K562 (cell line): ENCODE data around the gene PROK1. TPM values are rescaled to one million over a fixed set of nuclear protein-coding genes. Genes with fewer than 3 reads are reported as not detected.
A peak's percentile ranks its signal among the peaks of the same experiment; 100 is the strongest.

Experiments
- ATAC-seq: fragments of 200-7000 bp; cut with Tn5 transposase; 3 replicates; pipeline ENCODE4 v1.9.1; 2020; ENCODE audit warnings: moderate library complexity
- BruUV-seq: library from RNA; stranded (reverse); fragments of 400-500 nt; replicated peaks from 2 replicates; lab custom pipeline; 2021; lab: Mats Ljungman, UMichigan
- CTCF ChIA-PET: fragments of 300-600 bp; formaldehyde crosslinking; extraction: SDS; loops from one replicate; lab custom pipeline; 2021; ENCODE audit warnings: low intra/inter-chr PET ratio; lab: Yijun Ruan, JAX
- POLR2A ChIA-PET: fragments of 300-600, 350-650 bp; sonication (Branson Sonifier 250); formaldehyde crosslinking; extraction: SDS; loops from one replicate; lab custom pipeline; 2021; ENCODE audit warnings: antibody characterized with exemption, inconsistent platforms; lab: Yijun Ruan, JAX
- DNase-seq, 4 experiments: peaks; one replicate each; pipeline versions ENCODE4 v3.0.0 to v3.0.0-alpha.2; 2011 to 2018; ENCODE audit warnings: low spot score in 3 of 4, mixed read lengths in 3 of 4; ENCODE audit errors: extremely low read depth in 1 of 4
- FAIRE-seq: peaks from 2 replicates; lab custom pipeline; 2011; peaks lifted over from hg19 to GRCh38; lab: Jason Lieb, UNC
- H2AFZ ChIP-seq: 2 replicates; pipeline ENCODE4 v1.6.0; 2011; ENCODE audit warnings: low read depth, low read length, control low read depth, inconsistent platforms
- H3K27ac ChIP-seq: fragments of 200-600 bp; 3 replicates; pipeline ENCODE4 v1.8.0; 2011; ENCODE audit warnings: low read depth, mild to moderate bottlenecking, control low read depth, inconsistent platforms, low read length, moderate library complexity, mixed read lengths; ENCODE audit errors: extremely low read depth
- H3K27me3 ChIP-seq, 2 experiments: fragments of 300-600 bp in 1 of 2; 2 replicates in 1 of 2; 3 replicates in 1 of 2; pipeline versions ENCODE4 v1.6.0 to v1.8.0; 2011; ENCODE audit warnings: inconsistent platforms in 2 of 2, low read length in 2 of 2, mild to moderate bottlenecking in 1 of 2, mixed read lengths in 1 of 2, moderate library complexity in 1 of 2; ENCODE audit not compliant: control insufficient read depth in 2 of 2, insufficient read depth in 2 of 2
- H3K36me3 ChIP-seq: fragments of 300-600 bp; 3 replicates; pipeline ENCODE4 v1.8.0; 2011; ENCODE audit warnings: mild to moderate bottlenecking, low read length, inconsistent platforms; ENCODE audit not compliant: control insufficient read depth, insufficient read depth
- H3K4me1 ChIP-seq, 2 experiments: fragments of 200-600 bp in 1 of 2; replicated peaks in 1 of 2; 2 replicates in 1 of 2; 3 replicates in 1 of 2; pipeline versions ENCODE4 v1.5.1 to v1.8.0; 2011; ENCODE audit warnings: inconsistent platforms in 2 of 2, low read length in 2 of 2, mild to moderate bottlenecking in 1 of 2, mixed read lengths in 1 of 2, moderate library complexity in 1 of 2; ENCODE audit not compliant: control insufficient read depth in 2 of 2, insufficient read depth in 2 of 2
- H3K4me2 ChIP-seq: 2 replicates; pipeline ENCODE4 v1.6.1; 2011; ENCODE audit warnings: low read length, control low read depth, inconsistent platforms, mixed read lengths; ENCODE audit not compliant: insufficient read depth
- H3K4me3 ChIP-seq: fragments of 200-600 bp; sonication (generic), shearing (Covaris generic); 2 replicates; pipeline ENCODE4 v1.5.1; 2016; ENCODE audit warnings: control low read depth, inconsistent platforms
- H3K79me2 ChIP-seq: fragments of 200-600 bp; 3 replicates; pipeline ENCODE4 v1.8.0; 2011; ENCODE audit warnings: low read length, inconsistent platforms; ENCODE audit not compliant: control insufficient read depth, insufficient read depth
- H3K9ac ChIP-seq, 2 experiments: 2 replicates each; pipeline versions ENCODE4 v1.6.0 to v1.6.1; 2011; ENCODE audit warnings: low read depth in 2 of 2, low read length in 2 of 2, control low read depth in 1 of 2, inconsistent platforms in 1 of 2, mild to moderate bottlenecking in 1 of 2, mixed read lengths in 1 of 2; ENCODE audit not compliant: insufficient read depth in 1 of 2
- H3K9me1 ChIP-seq: one replicate; pipeline ENCODE4 v1.6.0; 2011; ENCODE audit warnings: inconsistent platforms, mild to moderate bottlenecking, low read length, moderate library complexity; ENCODE audit not compliant: control insufficient read depth, insufficient read depth
- H3K9me3 ChIP-seq: replicated peaks from 2 replicates; pipeline ENCODE4 v1.5.1; 2011; ENCODE audit warnings: low read depth, low read length, inconsistent platforms; ENCODE audit not compliant: control insufficient read depth, insufficient read depth
- H4K20me1 ChIP-seq: replicated peaks from 2 replicates; pipeline ENCODE4 v1.6.1; 2011; ENCODE audit warnings: low read length, inconsistent platforms, mixed read lengths; ENCODE audit not compliant: control insufficient read depth, insufficient read depth
- ARID2 ChIP-seq: fragments of 450-650 bp; IDR thresholded peaks from 2 replicates; pipeline ENCODE4 v1.6.1; 2017; ENCODE audit warnings: antibody characterized with exemption, mild to moderate bottlenecking
- CBFA2T3 ChIP-seq: fragments of 450-650 bp; IDR thresholded peaks from 2 replicates; pipeline ENCODE4 v1.6.1; 2017
- CC2D1A ChIP-seq: fragments of 450-650 bp; IDR thresholded peaks from 2 replicates; pipeline ENCODE4 v1.6.1; 2017; ENCODE audit warnings: mild to moderate bottlenecking
- CHD2 ChIP-seq: IDR thresholded peaks from 2 replicates; pipeline ENCODE4 v1.6.1; 2011; ENCODE audit warnings: low read depth, low read length
- DACH1 ChIP-seq: fragments of 450-650 bp; IDR thresholded peaks from 2 replicates; pipeline ENCODE4 v1.6.1; 2018; ENCODE audit not compliant: partially characterized antibody
- FOXA3 ChIP-seq, 2 experiments: fragments of 450-650 bp in 1 of 2; sonication (generic) in 1 of 2; formaldehyde crosslinking; IDR thresholded peaks in 1 of 2; conservative IDR thresholded peaks in 1 of 2; 2 replicates each; pipeline versions ENCODE4 v1.4.0 to v1.8.0; 2020 to 2022; ENCODE audit warnings: mild to moderate bottlenecking in 2 of 2, missing genetic modification reagents in 1 of 2
- MAZ ChIP-seq, 2 experiments: fragments of 450-650 bp in 1 of 2; sonication (generic) in 1 of 2; formaldehyde crosslinking; IDR thresholded peaks in 1 of 2; conservative IDR thresholded peaks in 1 of 2; 2 replicates each; pipeline versions ENCODE4 v1.4.0 to v1.5.0; 2020; ENCODE audit warnings: mild to moderate bottlenecking in 1 of 2, missing genetic modification reagents in 1 of 2
- MTA1 ChIP-seq: fragments of 450-650 bp; IDR thresholded peaks from 2 replicates; pipeline ENCODE4 v1.6.1; 2017; ENCODE audit warnings: borderline replicate concordance
- RAD21 ChIP-seq, 2 experiments: fragments of 250-450 bp in 1 of 2; fragments of 450-650 bp in 1 of 2; sonication (Bioruptor Pico) in 1 of 2; formaldehyde crosslinking in 1 of 2; IDR thresholded peaks in 1 of 2; conservative IDR thresholded peaks in 1 of 2; 2 replicates each; pipeline versions ENCODE4 v1.4.0 to v1.8.0; 2020 to 2022; ENCODE audit warnings: mild to moderate bottlenecking in 2 of 2, moderate library complexity in 1 of 2
- RB1 ChIP-seq: fragments of 450-650 bp; IDR thresholded peaks from 2 replicates; pipeline ENCODE4 v1.6.1; 2017; ENCODE audit warnings: low read depth, mild to moderate bottlenecking
- STAG1 ChIP-seq: sonication (generic); formaldehyde crosslinking; IDR thresholded peaks from 2 replicates; pipeline ENCODE4 v1.5.0; 2020; ENCODE audit warnings: missing genetic modification reagents, borderline replicate concordance
- TEAD4 ChIP-seq, 2 experiments: sonication (generic) in 1 of 2; formaldehyde crosslinking in 1 of 2; IDR thresholded peaks; 2 replicates each; pipeline versions ENCODE4 v1.6.1 to v1.8.0; 2012 to 2022; ENCODE audit warnings: borderline replicate concordance in 1 of 2, inconsistent platforms in 1 of 2, low read length in 1 of 2, mild to moderate bottlenecking in 1 of 2, missing genetic modification reagents in 1 of 2
- TOE1 ChIP-seq, 2 experiments: fragments of 450-650 bp in 1 of 2; sonication (generic) in 1 of 2; formaldehyde crosslinking in 1 of 2; IDR thresholded peaks; 2 replicates each; pipeline versions ENCODE4 v1.7.1 to v1.8.0; 2016 to 2022; ENCODE audit warnings: borderline replicate concordance in 2 of 2, mild to moderate bottlenecking in 2 of 2, antibody characterized with exemption in 1 of 2, inconsistent platforms in 1 of 2, low read depth in 1 of 2, missing genetic modification reagents in 1 of 2, moderate library complexity in 1 of 2
- WGBS: fragments of 100-300 bp; shearing (Covaris generic); methylation state at CpG from one replicate; pipeline ENCODE4 v1.1.6; 2016; ENCODE audit warnings: low coverage, mixed read lengths; ENCODE audit not compliant: insufficient coverage; ENCODE audit errors: missing lambda C conversion rate; 5-methylcytosine and 5-hydroxymethylcytosine counted together
- in situ Hi-C: fragments of 300-500 bp; cut with MboI; formaldehyde crosslinking; loops from 4 replicates; pipeline ENCODE4 v1.15.0; 2018; ENCODE audit warnings: inconsistent platforms, mixed read lengths
- intact Hi-C: fragments of 100-400 bp; cut with micrococcal nuclease; formaldehyde crosslinking; loops from 2 replicates; pipeline ENCODE4 v1.14.2; 2022
- polyA plus RNA-seq, 8 experiments: library from polyadenylated mRNA; depleted of rRNA in 4 of 8; stranded (reverse) in 5 of 8; unstranded in 3 of 8; fragments of >200 nt; fragmentation: Nextera tagmentation in 2 of 8; fragmentation: Illumina TruSeq in 1 of 8; extraction: Ambion mirVana in 2 of 8; extraction: Trizol in 1 of 8; gene quantifications; 2 replicates each; pipeline versions ENCODE4 v1.2.1 to v1.2.3, GENCODE V29; 2011 to 2014; ENCODE audit warnings: inconsistent platforms in 1 of 8, missing spikeins in 1 of 8
- total RNA-seq, 7 experiments: library from RNA; depleted of rRNA in 6 of 7; stranded (reverse); fragments of >200 nt in 6 of 7; fragmentation: Illumina TruSeq in 2 of 7; extraction: Trizol in 2 of 7; gene quantifications; 2 replicates each; pipeline versions ENCODE4 v1.2.1 to v1.2.3, GENCODE V29; 2011 to 2021; ENCODE audit warnings: low replicate concordance in 1 of 7
- TF ChIP-seq, protein P1 (sequence below): sonication (generic); formaldehyde crosslinking; IDR thresholded peaks from 2 replicates; pipeline ENCODE4 v1.9.0; 2022; ENCODE audit warnings: mild to moderate bottlenecking, missing genetic modification reagents
- TF ChIP-seq, protein P2 (sequence below): fragments of 450-650 bp; formaldehyde crosslinking; IDR thresholded peaks from 2 replicates; pipeline ENCODE4 v1.4.0; 2022; ENCODE audit warnings: mild to moderate bottlenecking, moderate library complexity
- TF ChIP-seq, protein P3 (sequence below): fragments of 200-800 bp; sonication (Bioruptor generic); IDR thresholded peaks from 2 replicates; pipeline ENCODE4 v1.6.1; 2017; ENCODE audit warnings: missing genetic modification characterization, missing compliant biosample characterization

The PROK1 gene
- total and polyA plus RNA-seq, 9 of the 15 experiments (the other 6 are each of a cell fraction or from before 2014, with no cell fraction given): 0.15 TPM; not detected in 8

DNA sequence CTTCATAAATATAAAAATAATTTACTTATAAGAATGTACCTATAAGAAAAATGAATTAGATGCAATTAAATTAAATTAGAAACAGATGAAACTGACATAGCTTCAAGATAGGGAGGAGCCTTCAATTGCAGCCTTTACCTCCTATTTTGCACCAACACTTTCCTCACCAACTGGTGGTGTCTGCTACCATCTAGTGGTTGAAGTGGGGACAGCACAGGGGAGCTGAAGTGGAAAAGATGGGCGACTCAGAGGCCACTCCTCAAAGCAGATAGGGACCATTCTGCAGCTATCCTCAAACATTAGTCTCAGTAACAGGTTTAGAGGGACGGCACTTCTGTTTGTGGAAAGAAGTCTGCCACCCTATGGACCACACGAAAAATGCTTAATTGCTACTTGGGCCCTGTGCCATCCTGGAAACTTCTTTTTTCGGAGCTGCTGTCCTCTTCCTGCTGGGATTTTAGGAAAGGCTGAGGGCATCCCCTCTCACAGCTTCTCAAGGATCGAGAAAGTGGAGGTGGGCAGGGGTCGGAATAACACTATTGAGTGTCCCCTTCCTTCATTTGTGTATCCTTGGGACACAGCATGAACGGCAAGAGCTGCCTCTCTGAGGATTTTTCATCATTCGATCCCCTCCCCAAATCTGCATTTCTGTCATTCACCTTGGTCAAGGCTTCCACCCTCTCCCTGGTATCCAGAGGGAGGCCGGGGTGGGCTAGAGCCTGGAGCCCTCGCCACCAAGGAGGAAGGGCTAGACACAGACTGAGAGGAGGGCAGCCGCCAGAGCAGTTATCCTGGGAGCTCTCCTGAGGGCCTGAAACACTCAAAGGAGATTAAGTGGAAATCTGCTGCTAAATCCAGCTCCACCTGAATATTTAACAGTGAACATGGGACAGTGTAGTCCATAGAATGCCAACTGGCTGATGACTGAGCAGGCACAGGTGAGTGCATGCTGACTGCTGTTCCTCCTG lies 9.6 kb downstream of the PROK1 start:
- no peaks in the 10 kb centered on the region for H3K9me3 ChIP-seq
- no peak overlapping the region for H3K4me3 ChIP-seq
- no peaks in the 10 kb centered on the region for H3K79me2 ChIP-seq
- no peaks in the 10 kb centered on the region for H3K9me1 ChIP-seq
- POLR2A ChIA-PET: interaction anchor here (0.6 to 1.8 kb wide), 19 partner anchors 18 to 406 kb away, joined by 3 to 11 read pairs (median 3); partner anchors contain the start of gene RBM15
- H3K9ac ChIP-seq: no peak overlapping the region
- no peak overlapping the region for H2AFZ ChIP-seq
- 0 out of 2 replicates have a peak, but pooled peaks cover 6% of the 10 kb centered on the region for H4K20me1 ChIP-seq
- H3K27me3 ChIP-seq: peaks cover 0 to 19% of the 10 kb centered on the region in 2 experiments; a peak in 3 of 5 replicates
- no peaks in the 10 kb centered on the region for H3K36me3 ChIP-seq
- BruUV-seq: no TSS peak
- intact Hi-C loops (loop anchor here (1.0 to 10.0 kb wide), 6 partner anchors 36 to 684 kb away; no protein-coding TSS in a partner anchor), in situ Hi-C loops (no loop called here)
- no peak overlapping the region for H3K4me2 ChIP-seq
- CTCF ChIA-PET: interaction anchor here (0.6 to 3.8 kb wide), 13 partner anchors 34 to 780 kb away, joined by 3 to 58 read pairs (median 4); no protein-coding TSS in a partner anchor
- FAIRE-seq (peak; percentile 97), ATAC-seq (peak; percentile 93), DNase-seq (peak; percentile 83 to 89 (median 88))
- H3K4me1 ChIP-seq: peaks cover under 1 to 2% of the 10 kb centered on the region in 2 experiments; a peak in 3 of 5 replicates
- no peak overlapping the region for H3K27ac ChIP-seq
- 16% methylated on average over 11 of the region's 11 CpGs for WGBS
- TF ChIP-seq STAG1 (CRISPR knock-in tag): peak; percentile 93
- peak; percentile 88 for TF ChIP-seq ARID2
- 0 out of 4 replicates have a peak, but pooled peaks of 1 of the 2 experiments have one; percentile 40 for TF ChIP-seq FOXA3 (CRISPR knock-in tag; conservative IDR thresholded peaks at IDR 0.05 in 1 of 2, IDR thresholded peaks at IDR 0.05 in 1 of 2)
- TF ChIP-seq, protein P1, sequence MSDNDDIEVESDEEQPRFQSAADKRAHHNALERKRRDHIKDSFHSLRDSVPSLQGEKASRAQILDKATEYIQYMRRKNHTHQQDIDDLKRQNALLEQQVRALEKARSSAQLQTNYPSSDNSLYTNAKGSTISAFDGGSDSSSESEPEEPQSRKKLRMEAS: peak; percentile 27; the same call in 1 of the 2 replicates
- TF ChIP-seq, protein P2, sequence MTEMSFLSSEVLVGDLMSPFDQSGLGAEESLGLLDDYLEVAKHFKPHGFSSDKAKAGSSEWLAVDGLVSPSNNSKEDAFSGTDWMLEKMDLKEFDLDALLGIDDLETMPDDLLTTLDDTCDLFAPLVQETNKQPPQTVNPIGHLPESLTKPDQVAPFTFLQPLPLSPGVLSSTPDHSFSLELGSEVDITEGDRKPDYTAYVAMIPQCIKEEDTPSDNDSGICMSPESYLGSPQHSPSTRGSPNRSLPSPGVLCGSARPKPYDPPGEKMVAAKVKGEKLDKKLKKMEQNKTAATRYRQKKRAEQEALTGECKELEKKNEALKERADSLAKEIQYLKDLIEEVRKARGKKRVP (CRISPR knock-in tag): no peak
- TF ChIP-seq TOE1 (IDR thresholded peaks at IDR 0.05; ENCODE audit: borderline replicate concordance): no peak
- no peak for TF ChIP-seq TOE1 (CRISPR knock-in tag; IDR thresholded peaks at IDR 0.05; ENCODE audit: borderline replicate concordance, low read depth)
- no peak for TF ChIP-seq CBFA2T3
- TF ChIP-seq CC2D1A: peak; percentile 64; the same call in 1 of the 2 replicates
- TF ChIP-seq, protein P3, sequence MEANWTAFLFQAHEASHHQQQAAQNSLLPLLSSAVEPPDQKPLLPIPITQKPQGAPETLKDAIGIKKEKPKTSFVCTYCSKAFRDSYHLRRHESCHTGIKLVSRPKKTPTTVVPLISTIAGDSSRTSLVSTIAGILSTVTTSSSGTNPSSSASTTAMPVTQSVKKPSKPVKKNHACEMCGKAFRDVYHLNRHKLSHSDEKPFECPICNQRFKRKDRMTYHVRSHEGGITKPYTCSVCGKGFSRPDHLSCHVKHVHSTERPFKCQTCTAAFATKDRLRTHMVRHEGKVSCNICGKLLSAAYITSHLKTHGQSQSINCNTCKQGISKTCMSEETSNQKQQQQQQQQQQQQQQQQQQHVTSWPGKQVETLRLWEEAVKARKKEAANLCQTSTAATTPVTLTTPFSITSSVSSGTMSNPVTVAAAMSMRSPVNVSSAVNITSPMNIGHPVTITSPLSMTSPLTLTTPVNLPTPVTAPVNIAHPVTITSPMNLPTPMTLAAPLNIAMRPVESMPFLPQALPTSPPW (CRISPR knock-in tag): 0 out of 2 replicates have a peak, but pooled peaks have one; percentile 38
- 0 out of 2 replicates have a peak, but pooled peaks have one; percentile 10 for TF ChIP-seq TEAD4 (IDR thresholded peaks at IDR 0.05; ENCODE audit: low read length)
- TF ChIP-seq TEAD4 (CRISPR knock-in tag; IDR thresholded peaks at IDR 0.05; ENCODE audit: borderline replicate concordance): no peak
- peak; percentile 99 for TF ChIP-seq RAD21 (CRISPR knock-in tag; conservative IDR thresholded peaks at IDR 0.05 in 1 of 2, IDR thresholded peaks at IDR 0.05 in 1 of 2)
- TF ChIP-seq DACH1: no peak
- no peak for TF ChIP-seq CHD2
- peak; percentile 50; the same call in 1 of the 2 replicates for TF ChIP-seq RB1
- TF ChIP-seq MAZ (CRISPR knock-in tag; conservative IDR thresholded peaks at IDR 0.05 in 1 of 2, IDR thresholded peaks at IDR 0.05 in 1 of 2): peak in 1 of 2 experiments; percentile 41; a peak in 1 of 4 replicates
- no peak for TF ChIP-seq MTA1
